ENCODE results near the gene EHD4.

- TF ChIP-seq, protein P1, sequence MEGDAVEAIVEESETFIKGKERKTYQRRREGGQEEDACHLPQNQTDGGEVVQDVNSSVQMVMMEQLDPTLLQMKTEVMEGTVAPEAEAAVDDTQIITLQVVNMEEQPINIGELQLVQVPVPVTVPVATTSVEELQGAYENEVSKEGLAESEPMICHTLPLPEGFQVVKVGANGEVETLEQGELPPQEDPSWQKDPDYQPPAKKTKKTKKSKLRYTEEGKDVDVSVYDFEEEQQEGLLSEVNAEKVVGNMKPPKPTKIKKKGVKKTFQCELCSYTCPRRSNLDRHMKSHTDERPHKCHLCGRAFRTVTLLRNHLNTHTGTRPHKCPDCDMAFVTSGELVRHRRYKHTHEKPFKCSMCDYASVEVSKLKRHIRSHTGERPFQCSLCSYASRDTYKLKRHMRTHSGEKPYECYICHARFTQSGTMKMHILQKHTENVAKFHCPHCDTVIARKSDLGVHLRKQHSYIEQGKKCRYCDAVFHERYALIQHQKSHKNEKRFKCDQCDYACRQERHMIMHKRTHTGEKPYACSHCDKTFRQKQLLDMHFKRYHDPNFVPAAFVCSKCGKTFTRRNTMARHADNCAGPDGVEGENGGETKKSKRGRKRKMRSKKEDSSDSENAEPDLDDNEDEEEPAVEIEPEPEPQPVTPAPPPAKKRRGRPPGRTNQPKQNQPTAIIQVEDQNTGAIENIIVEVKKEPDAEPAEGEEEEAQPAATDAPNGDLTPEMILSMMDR (IDR thresholded peaks at IDR 0.05): no peak
- TF ChIP-seq POLR2A (IDR thresholded peaks at IDR 0.05) (no peak), EP300 (IDR thresholded peaks at IDR 0.05) (no peak)
Measured at GRCh38 chr15:41939986-41940385, 32.4 kb downstream of the EHD4 start.

Measured in ovary (tissue), 3 donors.